Stimulated activated CD4-positive, alpha-beta T cell treated with anti-CD3 and anti-CD28 coated beads, Interleukin-2, amount 100 ng/mL, for 4 hours (primary cell): Measurements from ENCODE around the gene ADAR.

Experiments used
- DNase-seq: peaks from one replicate; pipeline ENCODE4 v3.0.0-alpha.2; 2020; ENCODE audit warnings: low read depth

The ADAR gene

GRCh38 chr1:154614901-154615300 is 6.9 kb upstream of the ADAR start:
- DNase-seq, result no peak

- DNase-seq, result no peak
Observed at GRCh38 chr1:154614247-154614646, 6.3 kb upstream of the ADAR start.

- no peak for DNase-seq
Observed at GRCh38 chr1:154611150-154611862, 3.3 kb upstream of the ADAR start.

DNA sequence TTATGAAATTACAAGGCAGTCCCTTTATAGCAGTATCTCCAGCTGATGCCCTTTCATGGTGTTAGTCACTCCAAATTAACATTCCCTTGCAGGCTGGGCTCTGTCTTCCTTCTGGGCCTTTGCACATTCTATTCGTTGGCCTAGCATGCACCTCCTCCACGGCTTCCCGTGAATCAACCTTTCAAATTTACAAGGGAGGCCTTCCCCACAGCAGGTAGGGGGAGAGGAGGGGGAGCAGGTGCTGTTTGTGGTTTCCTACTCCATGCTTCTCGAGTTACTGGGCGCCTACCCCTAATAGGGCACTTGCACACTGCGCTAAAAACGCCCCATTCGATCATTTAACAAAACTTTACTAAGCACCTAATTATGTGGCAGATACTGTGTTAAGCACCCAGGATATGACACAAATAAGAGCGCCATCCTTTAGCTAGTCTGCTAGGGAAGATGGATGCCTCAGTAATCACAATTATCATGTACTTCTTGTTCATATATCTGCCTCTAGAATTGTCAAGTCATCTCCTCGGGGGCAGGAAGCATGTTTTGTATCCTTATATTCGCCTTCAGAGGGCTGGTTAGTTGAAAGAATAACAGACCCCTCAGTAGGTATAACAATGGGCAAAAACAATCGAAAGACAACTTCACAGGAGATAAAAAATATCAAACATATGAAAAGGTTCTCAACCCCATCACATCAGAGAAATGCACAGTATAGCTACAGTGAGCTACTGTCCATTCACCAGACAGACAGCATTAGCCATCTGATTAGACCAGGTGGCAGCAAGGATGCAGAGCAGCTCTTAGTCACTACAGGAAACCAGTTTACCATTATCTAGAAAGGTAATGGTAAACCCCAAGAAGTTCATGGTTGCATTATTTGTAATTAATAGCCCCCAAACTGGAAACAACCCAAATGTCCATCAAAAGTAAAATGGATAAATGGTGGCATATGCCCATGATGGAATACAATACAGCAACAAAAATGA is 1.7 kb upstream of the ADAR start:
- DNase-seq, result peak; percentile 59

GRCh38 chr1:154608397-154609270 is 648 bp upstream of the ADAR start:
- peak; percentile 13 for DNase-seq

DNA sequence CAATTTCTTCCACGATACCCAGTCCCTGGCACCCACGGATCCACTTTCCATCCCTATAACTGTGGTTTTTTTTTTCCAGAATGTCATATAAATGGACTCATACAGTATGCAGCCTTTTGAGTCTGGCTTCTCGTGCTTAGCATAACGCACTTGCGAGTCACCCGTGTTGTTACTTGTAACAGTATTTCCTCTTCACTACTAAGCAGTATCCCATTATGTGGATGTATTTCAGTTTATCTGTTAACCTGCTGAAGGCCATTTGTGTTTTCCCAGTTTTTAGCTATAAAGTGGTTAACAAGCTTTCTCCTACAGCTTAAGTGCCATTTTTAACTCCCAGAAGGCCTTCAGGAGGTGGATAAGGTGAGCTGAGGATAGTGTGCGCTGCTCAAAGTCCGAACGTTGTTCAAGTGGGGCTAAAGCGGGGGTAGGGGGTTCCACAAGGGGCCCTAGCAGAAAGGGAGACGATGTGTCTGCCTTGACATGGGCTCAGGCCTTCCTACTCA is 829 bp downstream of the ADAR start:
- DNase-seq, result no peak

DNA sequence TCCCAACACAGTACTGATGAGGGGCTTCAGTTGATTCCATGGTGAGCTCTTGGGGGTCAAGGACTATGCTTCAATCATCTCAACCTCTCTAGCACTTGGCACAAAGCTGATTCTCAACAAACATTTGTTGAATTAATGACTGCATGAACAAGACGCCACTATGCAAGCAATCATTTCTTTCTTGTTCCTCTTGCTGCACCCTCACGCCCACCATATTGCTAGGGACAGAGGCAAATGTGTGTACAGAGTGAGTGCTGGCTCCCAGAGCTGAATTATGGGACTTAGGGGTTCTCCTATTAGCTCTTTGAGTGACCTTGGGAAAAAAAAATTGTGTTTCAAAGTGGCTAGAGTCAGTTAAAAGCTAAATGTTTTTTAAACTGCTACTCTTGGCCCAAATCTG is 2.5 kb downstream of the ADAR start:
- no peak for DNase-seq

DNA sequence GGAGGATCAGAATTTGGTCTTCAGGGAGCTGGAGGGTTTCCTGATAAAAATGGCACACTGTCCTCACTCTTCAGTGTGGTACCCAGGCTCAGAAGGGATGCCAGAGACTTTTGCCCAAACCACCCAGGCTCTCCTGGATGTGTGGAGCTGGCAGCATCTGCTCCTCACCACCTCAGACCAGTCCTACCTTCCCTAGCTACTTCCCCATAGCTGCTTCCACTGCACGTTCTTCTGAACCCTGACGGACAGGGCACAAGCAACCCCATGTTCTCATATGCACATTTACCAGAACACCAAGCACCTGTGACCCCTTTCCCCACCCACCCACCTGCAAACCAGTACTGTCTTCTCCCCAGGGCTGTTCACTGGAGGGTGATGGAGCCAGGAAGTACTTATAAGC is 4.7 kb downstream of the ADAR start:
- DNase-seq, result no peak

DNA sequence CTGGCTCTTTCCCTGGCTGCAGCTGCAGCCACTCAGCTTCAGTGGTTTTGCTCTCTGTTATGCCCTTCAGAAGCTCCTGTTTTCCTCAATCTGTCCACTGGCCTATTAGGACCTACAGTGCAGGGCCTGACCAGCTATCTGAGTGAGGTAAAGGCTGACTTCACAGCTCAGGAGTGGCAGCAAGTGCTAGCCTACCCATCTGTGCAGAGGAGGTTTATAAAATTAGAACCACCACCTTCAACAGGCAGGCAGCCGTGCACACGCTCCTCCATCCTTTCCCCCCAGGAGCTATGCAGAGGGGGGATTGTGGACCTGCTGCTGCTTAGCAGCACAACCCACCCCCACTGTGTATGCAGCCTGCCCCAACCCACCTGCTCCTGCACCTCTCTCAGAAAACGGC is 8.3 kb downstream of the ADAR start:
- DNase-seq, result no peak

GRCh38 chr1:154598871-154599635 is 8.9 kb downstream of the ADAR start:
- no peak for DNase-seq

GRCh38 chr1:154595621-154596020 is 12.4 kb downstream of the ADAR start:
- no peak for DNase-seq

- no peak for DNase-seq
Observed at GRCh38 chr1:154594811-154595210, 13.2 kb downstream of the ADAR start.

GRCh38 chr1:154593390-154593789 is 14.6 kb downstream of the ADAR start:
- no peak for DNase-seq

DNA sequence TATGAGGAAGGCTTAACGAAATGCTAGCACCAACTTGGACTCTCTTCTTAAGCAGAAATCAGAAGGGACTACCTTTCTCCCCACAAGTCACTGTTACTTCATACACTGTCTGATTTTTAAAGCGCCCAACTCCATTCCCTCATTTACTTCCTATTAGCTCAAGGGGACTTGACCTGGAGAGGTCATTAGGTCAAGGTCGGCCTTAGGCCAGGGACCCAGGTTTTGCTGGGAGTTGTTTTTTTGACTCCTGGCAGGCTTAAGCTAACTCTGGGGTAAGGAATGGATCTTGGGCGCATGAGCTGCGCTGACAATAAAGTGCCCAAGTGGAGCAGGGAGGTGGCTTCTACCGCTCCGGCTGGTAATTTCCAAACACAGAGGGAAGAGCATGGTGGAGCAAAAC is 16.8 kb downstream of the ADAR start:
- no peak for DNase-seq

DNA sequence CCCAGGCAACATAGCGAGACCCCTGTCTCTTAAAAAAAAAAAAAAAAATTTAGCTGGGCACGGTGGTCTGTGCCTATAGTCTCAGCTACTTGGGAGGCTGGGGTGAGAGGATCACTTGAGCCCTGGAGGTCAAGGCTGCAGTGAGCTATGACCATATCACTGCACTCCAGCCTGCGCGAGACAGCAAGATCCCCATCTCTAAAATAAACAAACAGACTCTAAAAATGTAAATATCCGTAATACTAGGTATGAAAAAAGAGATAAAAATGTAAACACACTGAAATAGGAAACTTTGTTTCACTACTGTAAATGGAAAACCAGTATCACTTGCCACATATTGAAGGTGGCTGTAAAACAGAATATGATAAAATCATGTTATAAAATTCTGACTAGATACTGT is 17.2 kb downstream of the ADAR start:
- no peak for DNase-seq

DNA sequence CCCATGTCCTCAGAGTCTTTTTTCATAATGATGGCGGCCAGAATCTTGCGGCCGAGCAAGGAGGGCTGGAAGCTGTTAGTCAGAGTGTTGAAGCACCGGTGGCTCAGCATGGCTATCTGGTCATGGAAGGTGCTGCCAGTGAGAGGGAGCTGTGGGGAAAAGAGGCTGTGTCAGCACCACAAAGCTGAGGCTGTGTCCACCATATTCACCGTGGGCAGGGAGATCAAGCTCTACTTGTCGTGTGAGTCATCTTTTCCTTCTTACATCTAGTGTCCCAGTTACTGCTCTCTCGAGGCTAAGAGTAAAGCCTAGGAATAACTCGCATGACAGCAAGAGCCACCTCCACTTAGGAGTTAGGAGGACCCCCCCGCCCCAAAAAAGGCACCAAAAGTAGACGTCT is 18.2 kb downstream of the ADAR start:
- no peak for DNase-seq

- no peak for DNase-seq
Observed at GRCh38 chr1:154586641-154587040, 21.3 kb downstream of the ADAR start.

DNA sequence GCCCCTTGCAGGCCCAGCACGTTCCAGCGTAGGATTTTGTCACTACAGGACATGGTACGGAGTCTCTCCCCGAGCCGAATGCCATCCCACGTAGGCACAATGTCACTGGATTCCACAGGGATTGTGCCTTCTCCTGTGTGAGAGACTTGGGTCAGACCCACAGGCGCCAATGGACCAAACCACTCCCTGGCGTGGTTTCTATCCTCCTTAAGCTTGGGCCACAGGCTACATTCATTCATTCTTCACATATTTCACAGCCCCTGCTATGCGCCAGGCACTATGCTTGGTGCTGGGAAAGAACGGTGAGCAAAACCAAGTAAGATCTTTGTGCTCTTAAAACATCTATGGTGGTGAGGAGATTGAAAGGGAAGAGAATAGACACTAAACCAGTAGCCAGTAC is 21.8 kb downstream of the ADAR start:
- DNase-seq, result no peak

DNA sequence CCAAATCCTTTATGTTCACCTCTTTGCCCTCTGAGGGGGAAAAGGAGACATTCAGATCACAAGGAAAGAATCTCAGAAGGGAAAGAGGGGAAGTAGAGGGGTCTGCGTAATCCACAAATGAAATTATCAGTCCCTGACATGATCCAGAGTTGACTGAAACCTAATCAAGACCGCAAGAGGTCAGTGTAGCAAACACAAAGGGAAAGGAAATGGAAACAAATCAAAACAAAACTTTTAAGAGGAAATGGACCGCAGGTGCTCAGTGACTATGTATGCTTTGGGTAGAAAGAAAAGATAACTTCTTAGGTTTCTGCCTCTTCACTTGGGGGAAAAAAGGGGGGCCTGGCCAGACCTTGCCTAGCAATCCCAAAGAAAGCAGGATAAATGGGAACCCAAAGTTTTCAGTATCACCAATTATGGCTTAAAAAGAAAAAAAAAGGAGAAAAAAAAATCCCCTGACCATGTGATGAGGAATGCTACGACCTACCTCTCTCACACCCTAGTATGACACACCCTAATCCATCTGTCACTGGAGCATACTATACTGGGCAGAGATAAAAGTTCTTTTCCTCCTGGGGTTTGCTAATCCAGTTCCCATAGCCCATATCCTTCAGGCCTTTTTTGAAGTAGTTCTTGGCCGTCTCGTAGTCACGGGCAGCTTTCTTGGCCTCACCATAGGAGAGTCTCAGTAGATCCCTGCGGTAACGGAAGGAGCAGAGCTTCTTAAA is 23.6 kb downstream of the ADAR start:
- DNase-seq, result no peak

DNA sequence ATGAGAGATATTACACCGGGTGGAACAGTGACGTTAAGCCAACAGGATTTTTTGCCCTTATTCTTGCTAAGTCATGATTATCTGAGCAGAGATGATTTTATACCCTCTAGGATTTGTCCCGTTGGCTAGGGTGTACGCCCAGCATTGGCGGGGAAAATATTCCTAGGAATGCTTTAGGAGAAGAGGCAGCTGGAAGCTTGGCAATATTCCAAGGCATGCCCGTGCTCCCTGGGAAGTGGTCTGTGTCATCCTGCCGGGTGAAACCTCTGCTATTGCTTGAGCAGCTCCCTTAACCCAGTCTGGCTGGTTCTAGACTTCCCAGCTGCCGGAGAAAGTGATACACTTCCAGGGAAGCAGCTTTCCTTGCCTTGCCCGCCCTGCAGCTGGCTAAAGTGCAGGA is 24.2 kb downstream of the ADAR start:
- no peak for DNase-seq

GRCh38 chr1:154582885-154583284 is 25.1 kb downstream of the ADAR start:
- no peak for DNase-seq
